Measurements from ENCODE around the gene RAPGEF4. TPM values are rescaled to one million over a fixed set of nuclear protein-coding genes. Genes with fewer than 3 reads are reported as not detected.

Gene RAPGEF4
- polyA plus RNA-seq, 4 donors: 8.5 to 11.6 (median 10.2) TPM

DNA sequence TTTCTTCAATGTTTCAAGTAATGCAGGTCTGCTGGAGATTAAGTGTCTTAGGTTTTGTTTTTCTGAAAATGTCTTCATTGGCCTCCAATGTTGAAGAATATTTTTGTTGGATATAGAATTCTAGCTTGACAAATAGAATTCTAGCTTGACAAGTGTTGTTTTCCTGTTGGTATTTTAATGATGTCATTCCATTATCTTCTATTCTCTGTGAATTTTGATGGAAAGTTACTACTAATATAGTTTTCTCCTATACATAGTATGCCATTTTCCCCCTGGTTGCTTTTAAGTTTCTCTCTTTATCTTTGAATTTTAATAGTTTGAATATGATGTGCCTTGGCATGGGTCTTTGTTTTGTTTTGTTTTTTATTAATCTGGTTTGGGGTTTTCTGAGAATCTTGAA, 119.9 kb downstream of the RAPGEF4 start:
- DNase-seq (ENCODE audit: low read depth in 4 of 4, low spot score in 2 of 4): no peak

GRCh38 chr2:172856606-172857005, 121.0 kb downstream of the RAPGEF4 start:
- DNase-seq (ENCODE audit: low read depth in 4 of 4, low spot score in 2 of 4): no peak

DNA sequence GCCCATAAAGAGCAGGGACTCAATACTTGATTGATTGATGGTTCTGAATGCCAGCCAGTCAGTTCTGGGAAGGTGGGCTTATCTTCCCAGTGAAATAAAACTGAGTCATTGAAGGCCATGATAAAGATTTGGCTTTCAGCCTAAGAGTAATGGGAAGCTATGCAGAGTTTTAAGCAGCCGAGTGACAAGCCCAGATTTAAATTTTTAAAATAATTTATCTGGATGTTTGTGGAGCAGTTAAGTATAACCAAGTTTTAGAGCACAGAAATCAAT, 122.8 kb downstream of the RAPGEF4 start:
- DNase-seq (ENCODE audit: low read depth in 4 of 4, low spot score in 2 of 4): no peak

DNA sequence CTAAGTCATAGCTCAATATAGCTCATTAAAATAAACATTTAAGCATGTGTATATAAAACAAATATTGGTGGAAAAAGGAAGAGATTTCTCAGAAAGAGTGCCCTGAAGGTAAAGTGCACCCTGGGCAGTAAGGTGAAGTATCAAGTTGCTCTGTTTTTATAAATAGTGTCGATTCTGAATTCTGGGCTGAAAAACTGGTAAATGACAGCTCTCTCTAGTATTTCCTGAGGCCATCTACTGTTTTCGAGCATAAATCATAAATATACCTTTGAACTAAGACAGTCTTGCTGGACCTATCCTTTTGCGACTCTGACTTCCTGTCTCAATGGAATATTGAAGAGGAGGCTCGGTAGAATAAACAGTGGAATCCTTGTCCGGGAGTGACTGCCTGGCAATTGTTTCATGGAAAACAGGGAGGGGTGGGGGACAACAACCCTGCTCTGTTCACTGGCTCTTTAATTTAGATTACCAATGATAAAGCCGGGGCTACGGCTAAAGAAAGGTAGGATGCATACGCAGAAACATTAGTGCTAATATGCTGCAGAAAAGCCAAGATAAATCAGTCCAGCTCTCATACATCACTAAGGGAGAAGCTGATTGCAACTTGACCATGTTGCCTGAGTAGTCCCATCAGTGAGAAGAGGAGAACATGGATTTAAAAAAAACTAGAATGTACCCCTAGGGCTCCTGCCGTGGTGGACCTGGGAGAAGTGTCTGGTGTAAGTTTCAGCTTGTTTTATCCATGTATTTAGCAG, 124.1 kb downstream of the RAPGEF4 start:
- DNase-seq (ENCODE audit: low read depth in 4 of 4, low spot score in 2 of 4): no peak

DNA sequence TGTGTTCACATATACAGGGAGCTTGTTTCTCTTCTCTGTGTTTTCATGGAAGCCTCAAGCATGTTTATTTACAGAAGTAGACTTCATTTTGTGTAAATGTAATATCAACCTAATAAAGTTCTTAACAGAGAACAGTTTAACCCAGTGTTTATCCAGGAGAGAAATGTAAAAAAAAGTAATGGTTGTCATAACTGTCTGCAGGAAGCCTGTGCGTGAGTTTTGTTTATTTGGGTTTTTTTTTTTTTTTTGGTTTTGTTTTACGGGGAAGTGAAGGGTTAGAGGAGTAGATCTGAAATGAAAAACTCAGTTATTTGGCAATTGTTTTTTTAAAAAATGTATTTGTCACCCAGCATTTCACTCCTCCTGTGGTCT, 124.7 kb downstream of the RAPGEF4 start:
- DNase-seq (ENCODE audit: low read depth in 4 of 4, low spot score in 2 of 4): no peak

DNA sequence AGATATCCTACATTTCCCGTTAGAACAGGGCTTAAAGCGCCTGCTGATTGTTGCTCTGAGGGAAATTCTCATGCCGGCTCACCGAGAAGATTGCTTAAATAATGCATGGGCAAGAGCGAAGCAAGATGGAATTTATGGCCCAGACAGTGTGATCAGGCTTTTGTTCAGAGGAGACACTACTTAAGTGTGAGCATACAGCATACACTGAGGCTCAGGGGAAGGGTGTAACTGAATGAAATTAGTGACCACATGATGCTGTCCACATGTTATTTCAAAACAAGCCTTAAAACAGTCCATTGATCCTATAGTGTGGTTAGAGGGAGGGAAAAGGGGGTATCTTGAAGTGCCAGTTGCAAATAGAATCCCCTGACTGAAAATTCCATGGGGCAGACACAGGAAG, 125.5 kb downstream of the RAPGEF4 start:
- DNase-seq (ENCODE audit: low read depth in 4 of 4, low spot score in 2 of 4): no peak

DNA sequence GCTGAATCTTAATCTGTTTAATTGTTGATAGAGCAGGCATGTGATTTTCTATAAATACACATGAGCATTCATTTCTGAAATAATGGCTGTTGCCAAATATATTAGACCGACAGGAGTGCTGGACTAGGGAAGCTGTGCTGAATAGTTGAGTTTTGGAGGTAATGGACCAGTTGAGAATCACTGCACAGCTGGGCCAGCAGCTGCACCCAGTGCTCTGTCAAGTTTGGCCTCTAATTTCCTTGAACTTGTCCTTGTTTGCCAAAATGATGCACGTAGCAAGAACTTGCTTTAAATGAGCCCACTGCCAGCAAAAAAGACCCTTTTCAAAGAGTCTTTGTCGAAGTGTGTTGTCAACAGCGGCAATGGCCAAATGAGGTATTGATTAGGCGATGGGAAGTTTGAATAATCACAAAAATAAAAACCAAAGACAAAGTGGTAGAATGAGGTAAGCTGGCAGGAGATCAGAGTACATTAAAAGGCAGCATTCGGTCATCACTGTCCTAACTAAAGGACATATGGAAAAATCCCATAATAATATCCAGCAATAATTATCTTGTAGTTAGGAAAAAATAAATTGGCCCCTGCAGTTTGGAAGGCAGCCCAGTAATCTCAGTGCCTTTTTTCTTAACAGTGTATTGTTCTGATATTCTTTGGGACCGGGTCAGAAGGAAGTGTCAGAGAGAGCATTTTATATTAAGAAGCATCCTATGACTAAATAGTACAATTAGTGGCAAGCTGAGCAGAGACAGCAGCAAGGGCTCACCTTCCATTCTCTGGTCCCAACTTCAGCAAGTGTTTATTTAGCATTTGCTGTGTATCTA, 126.2 kb downstream of the RAPGEF4 start:
- DNase-seq (ENCODE audit: low read depth in 4 of 4, low spot score in 2 of 4): no peak

- no peak for DNase-seq (ENCODE audit: low read depth in 4 of 4, low spot score in 2 of 4)
These were observed 127.7 kb downstream of the RAPGEF4 start for GRCh38 chr2:172863341-172863740.

- no peak for DNase-seq (ENCODE audit: low read depth in 4 of 4, low spot score in 2 of 4)
These were observed 128.5 kb downstream of the RAPGEF4 start for GRCh38 chr2:172864182-172864581.

GRCh38 chr2:172865422-172865821, 129.8 kb downstream of the RAPGEF4 start:
- no peak for DNase-seq (ENCODE audit: low read depth in 4 of 4, low spot score in 2 of 4)

DNA sequence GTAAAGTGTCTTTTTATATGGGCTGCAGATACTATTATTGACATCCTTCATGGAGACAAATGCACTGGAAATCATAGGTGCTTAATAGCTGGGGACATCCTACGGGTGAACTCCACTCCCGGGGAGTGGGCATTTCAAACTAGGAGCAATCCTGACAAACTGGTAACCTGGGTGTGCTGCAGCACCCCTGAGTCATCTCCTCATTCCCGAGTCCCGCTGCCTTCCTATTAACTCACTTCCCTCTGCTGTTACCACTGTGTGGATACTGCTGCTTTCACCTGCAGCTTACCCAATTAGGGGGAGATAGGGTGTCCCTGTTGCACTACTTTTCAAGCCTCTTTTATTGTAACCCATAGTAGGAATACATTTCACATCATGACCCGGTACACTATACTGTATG, 134.2 kb downstream of the RAPGEF4 start:
- DNase-seq (ENCODE audit: low read depth in 4 of 4, low spot score in 2 of 4): no peak

- DNase-seq (ENCODE audit: low read depth in 4 of 4, low spot score in 2 of 4): no peak
These were observed 134.8 kb downstream of the RAPGEF4 start for GRCh38 chr2:172870396-172870795.

DNA sequence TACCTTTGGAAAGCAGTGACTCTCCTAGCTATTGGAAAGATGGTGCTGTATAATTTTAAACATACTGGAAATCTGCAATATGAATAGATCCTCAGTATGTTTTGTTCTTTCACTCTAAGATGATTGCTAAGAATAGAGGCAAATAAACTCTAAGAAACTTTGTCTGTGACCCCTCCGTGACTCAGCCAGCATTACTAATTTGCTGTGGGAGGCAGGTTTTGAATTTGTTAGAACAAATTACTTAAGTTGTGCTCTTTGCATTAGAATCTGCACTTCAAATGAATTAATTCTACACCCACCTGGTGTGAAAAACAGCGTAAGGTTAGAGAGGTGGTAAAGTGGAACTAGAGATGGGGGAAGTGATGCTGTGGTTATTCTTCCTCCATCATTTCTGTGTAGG, 142.2 kb downstream of the RAPGEF4 start:
- no peak for DNase-seq (ENCODE audit: low read depth in 4 of 4, low spot score in 2 of 4)

DNA sequence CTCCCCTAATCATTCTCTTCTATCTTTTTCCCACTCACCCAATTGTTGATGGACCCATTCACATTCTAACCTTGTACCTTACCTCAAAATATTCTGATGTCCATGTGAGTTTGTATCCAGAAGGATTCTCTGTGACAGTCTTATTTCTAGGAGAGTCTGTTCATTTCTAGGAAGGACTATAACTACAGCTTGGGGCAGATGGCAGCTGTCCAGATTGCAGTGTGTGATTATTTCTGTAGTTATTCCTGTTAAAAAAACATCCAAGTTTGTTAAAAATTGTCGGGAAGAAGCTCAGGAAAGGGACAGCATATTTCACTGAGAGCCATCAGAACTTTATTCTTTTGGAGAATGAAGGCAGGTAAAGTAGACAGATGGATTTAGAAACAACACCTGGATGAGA, 142.6 kb downstream of the RAPGEF4 start:
- DNase-seq (ENCODE audit: low read depth in 4 of 4, low spot score in 2 of 4): no peak

DNA sequence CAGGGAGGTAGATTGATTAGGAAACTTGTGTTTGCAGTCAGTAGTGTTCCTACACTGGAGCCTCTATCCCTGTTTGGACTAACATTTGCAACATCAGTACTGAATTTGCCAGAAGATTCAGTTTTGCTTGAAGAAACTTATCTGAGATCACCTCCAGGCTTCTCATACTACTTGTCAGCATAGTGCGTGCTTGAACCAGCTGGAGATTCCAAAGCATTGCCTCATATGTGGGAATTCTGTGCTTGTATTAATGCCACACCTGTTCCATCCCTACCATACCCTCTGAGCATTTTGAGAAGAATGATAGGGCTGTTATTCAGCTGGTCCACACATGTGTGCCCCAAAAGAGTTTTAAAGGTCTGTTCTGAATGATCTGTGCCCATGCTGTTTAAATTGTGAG, 148.7 kb downstream of the RAPGEF4 start:
- DNase-seq (ENCODE audit: low read depth in 4 of 4, low spot score in 2 of 4): no peak

DNA sequence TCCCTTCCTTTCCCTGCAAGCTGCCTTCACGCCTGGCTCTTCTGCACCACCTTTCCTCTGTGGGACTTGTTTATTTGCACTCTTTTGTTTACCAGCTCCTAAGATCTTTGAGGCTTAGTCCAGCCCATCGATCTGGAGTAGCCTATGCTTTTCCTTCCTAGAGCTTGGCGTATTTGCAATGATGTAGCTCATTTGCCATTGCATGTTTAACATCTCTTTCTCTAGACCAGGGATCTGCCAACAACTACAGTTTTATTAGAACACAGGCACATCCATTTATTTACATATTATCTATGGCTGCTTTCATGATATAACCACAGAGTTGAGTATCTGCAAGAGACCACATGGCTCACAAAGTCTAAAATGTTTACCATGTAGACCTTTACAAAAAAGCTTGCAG, 150.4 kb downstream of the RAPGEF4 start:
- no peak for DNase-seq (ENCODE audit: low read depth in 4 of 4, low spot score in 2 of 4)

DNA sequence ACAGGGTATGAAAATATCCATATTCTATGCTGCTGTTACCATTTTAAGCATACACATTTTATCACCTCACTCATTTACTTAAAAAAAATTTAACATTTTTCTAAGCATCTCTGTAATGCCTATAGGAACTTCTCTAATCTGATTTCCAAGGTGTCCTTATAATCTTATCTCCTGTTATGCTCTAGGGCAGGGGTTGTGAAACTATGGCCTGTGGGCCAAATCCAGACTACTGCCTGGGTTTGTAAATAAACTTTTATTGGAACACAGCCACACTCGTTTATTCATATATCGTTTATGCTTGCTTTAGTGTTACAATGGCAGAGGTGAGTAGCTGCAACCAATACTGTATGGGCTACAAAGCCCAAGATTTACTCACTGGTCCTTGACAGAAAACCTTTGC, 151.6 kb downstream of the RAPGEF4 start:
- no peak for DNase-seq (ENCODE audit: low read depth in 4 of 4, low spot score in 2 of 4)

DNA sequence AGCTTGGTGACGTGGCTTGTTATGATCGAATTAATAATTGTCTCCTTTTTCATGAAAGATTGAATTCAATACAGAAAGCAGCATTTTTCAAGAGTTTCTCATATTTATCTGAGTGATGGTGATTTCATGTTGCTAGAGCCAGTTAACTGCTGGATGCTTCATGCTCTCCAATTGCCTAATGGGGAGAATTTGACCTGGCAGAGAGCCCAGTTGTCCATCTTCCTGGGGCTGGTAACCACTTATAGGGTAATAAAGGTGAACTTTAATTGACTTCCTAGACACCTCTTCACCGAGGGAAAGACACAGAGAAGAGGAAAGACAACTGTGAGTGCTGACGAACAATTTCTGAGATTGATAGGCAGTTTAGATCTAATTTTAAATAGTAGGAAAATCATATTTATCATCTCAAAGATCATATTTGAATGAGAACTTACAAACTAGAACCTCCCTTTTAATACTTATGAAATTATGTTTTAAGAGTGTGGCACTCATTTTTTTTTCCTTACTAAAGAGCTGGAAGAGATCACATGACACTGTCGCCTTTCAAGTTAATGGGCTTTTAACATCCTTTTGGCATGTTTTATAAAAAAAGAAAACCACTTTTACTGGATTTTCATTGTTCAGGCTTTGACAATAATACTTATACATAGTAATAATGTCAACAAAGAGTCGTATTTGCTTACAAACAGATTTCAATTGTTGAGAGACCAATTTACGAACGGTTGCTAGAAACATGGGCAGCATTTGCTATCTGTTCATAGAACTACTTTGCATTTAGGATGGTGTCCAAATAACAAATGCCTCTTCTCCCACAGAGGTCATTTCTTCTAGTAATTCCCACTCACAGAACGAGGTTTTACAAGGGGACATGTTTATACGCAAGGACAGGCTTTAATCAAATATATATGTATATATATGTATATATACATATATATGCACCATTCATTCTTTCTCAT, 153.3 kb downstream of the RAPGEF4 start:
- DNase-seq (ENCODE audit: low read depth in 4 of 4, low spot score in 2 of 4): no peak

DNA sequence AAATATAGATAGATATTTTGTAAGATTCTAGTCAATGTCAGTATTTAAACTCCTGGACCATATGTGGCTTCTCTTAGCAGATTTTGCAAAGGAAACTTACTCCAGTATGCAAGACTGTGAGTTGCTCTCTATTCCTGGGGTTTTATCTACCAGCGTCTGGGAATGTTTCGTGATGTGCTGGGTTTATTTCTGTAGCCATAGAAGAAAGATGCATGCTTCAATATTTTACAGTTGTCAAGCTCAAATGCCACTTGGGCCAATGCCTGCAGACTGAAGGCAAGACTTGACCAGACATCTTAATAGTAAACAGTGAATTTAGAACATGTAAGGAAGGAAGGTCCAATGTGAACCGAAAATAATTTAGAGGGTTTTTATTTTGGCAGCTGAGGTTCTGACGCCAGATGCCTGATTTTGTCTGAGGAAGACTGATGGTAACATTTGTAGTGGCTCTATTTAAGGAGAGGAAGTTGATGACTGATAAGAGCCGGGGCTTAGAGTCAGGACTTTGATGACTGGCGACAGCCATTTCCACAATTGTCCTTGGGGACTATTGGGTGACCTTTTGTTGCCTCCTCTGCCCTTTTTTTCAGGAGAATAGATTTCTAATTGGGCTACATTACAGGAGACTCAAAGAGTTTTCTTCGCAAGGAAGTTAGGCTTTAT, 154.3 kb downstream of the RAPGEF4 start:
- no peak for DNase-seq (ENCODE audit: low read depth in 4 of 4, low spot score in 2 of 4)

DNA sequence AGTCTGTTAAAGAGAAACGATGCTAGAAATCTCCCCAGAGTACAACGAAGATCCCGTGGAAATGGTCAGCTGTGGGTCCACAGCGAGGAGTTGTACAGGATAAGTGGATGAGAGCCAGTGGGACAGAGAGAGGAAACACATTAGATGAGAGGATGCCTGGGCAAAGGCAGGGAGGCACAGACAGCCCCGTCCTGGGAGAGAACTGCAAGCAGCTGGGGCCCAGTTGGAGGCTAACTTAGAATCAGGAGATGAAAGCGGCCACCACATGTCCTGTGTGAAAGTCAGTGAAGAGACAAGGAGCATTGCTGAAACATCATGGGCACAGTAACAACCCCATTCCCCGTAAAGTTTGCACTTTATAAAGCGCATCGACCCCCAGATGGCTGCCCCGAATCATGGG, 157.5 kb downstream of the RAPGEF4 start:
- DNase-seq (ENCODE audit: low read depth in 4 of 4, low spot score in 2 of 4): no peak

DNA sequence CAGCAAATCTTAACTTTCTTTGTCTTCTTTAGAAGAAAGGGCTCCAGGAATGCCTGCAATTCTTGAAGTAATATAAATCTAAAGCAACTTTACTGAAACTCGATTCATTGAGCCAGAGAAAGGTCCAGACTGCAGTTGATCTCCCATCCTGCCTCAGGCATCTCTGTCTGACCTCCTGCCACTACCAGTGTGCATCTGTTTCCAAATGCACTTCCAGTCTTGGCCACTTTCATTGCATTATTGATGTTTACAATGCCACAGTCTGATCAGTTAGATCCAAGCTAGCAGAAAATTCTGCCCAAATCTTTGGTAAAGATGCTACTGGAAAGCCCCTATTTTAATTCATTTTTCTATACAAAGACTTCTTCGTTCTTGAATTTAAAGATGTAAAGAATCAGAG, 158.0 kb downstream of the RAPGEF4 start:
- DNase-seq (ENCODE audit: low read depth in 4 of 4, low spot score in 2 of 4): no peak
